ENCODE data around the gene ESR2. TPM values are rescaled to one million over a fixed set of nuclear protein-coding genes. Genes with fewer than 3 reads are reported as not detected.
A peak's percentile ranks its signal among the peaks of the same experiment; 100 is the strongest.
"Not testable (repeated sequence)": the region's sequence is repeated elsewhere in the genome, so short reads cannot be mapped to it uniquely, and the experiment has no call there.

The ESR2 gene
- total RNA-seq, 4 donors from 2014 or later: 0.51 TPM; not detected in 3

DNA sequence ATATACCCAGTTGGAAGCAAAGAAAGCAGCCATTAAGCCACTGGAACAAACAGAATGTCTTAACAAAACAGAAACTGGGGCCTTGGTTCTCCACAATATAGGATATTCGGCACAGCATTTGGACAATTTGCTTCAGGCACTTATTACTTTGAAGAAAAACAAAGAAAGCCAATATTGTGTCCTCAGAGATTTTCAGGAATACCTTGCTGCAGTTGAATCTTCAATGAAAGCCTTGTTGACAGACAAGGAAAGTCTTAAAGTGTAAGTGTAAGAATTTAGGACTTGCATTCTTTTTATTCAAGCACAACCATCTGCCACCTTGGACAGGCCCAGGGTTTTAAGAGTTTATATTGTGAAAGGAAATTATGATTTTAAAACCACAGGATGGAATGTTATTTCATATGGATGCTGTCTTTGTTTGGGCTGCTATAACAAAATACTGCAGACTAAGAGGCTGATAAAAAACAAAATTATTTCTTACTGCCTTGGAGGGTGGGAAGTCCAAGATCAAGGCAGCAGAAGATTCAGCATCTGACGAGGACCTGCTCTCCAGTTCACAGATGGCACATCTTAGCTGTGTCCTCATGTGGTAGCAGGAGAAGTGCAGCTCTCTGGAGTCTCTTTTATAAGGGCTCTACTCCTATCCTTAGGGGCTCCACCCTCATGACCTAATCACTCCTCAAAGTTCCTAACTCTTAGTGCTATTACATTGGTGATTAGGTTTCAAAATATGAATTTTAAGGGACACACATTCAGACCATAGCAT, 244.4 kb downstream of the ESR2 start:
- H3K4me3 ChIP-seq: no peak overlapping the region
- peaks cover 0 to 25% of the 10 kb centered on the region in 2 donors for H3K36me3 ChIP-seq
- ATAC-seq (no peak), DNase-seq (no peak)
- no peaks in the 10 kb centered on the region for H3K4me1 ChIP-seq
- no peak for TF ChIP-seq POLR2A (IDR thresholded peaks at IDR 0.05)
- TF ChIP-seq, protein P1, sequence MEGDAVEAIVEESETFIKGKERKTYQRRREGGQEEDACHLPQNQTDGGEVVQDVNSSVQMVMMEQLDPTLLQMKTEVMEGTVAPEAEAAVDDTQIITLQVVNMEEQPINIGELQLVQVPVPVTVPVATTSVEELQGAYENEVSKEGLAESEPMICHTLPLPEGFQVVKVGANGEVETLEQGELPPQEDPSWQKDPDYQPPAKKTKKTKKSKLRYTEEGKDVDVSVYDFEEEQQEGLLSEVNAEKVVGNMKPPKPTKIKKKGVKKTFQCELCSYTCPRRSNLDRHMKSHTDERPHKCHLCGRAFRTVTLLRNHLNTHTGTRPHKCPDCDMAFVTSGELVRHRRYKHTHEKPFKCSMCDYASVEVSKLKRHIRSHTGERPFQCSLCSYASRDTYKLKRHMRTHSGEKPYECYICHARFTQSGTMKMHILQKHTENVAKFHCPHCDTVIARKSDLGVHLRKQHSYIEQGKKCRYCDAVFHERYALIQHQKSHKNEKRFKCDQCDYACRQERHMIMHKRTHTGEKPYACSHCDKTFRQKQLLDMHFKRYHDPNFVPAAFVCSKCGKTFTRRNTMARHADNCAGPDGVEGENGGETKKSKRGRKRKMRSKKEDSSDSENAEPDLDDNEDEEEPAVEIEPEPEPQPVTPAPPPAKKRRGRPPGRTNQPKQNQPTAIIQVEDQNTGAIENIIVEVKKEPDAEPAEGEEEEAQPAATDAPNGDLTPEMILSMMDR (IDR thresholded peaks at IDR 0.05 in 4 of 5, conservative IDR thresholded peaks at IDR 0.05 in 1 of 5): no peak
- in situ Hi-C loops (cut with MboI; ENCODE audit: low sequenced_read_pairs in 4 of 4): loop anchor here in 3 of 4 donors (25.0 kb wide), 2 partner anchors 238 to 263 kb away; partner anchors contain the start of gene ESR2 (in 1 of the 3)
- no peak overlapping the region for H3K27ac ChIP-seq
- H3K27me3 ChIP-seq: no peaks in the 10 kb centered on the region
- no peaks in the 10 kb centered on the region for H3K9me3 ChIP-seq
- intact Hi-C loops (cut with DNase I; ENCODE audit: low total_unique reads): no loop called here

DNA sequence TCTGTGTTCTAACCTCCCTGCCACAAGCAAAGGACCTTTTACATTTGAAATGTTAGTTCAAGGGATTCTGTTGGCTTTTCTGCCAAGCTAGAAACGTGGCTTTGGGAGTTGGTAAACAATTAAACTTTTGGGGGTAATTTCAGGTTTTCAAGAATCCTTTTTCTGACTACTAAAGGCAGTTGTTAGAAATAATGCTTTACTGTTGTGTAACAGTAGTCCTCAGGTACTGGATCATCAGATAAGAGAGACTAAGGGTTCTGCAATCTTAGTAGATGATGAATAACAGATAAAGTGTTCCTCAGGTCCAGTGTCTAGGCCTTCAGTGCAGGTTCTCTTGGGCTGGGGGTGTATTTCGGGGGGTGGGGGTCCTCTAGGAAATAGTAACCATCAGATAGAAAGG, 249.1 kb downstream of the ESR2 start:
- Histone ChIP-seq H3K36me3 (peaks cover 0 to 8% of the 10 kb centered on the region in 2 donors), H3K27ac (no peak overlapping the region), H3K27me3 (no peaks in the 10 kb centered on the region), H3K4me3 (no peak overlapping the region), H3K9me3 (no peaks in the 10 kb centered on the region), H3K4me1 (no peaks in the 10 kb centered on the region)
- ATAC-seq (no peak), DNase-seq (no peak)
- in situ Hi-C loops (cut with MboI; ENCODE audit: low sequenced_read_pairs in 4 of 4) (loop anchor here in 3 of 4 donors (25.0 kb wide), 2 partner anchors 242 to 267 kb away; partner anchors contain the start of gene ESR2 (in 1 of the 3)), intact Hi-C loops (cut with DNase I; ENCODE audit: low total_unique reads) (no loop called here)
- TF ChIP-seq, protein P1 (IDR thresholded peaks at IDR 0.05 in 4 of 5, conservative IDR thresholded peaks at IDR 0.05 in 1 of 5): no peak
- TF ChIP-seq POLR2A (IDR thresholded peaks at IDR 0.05): no peak

GRCh38 chr14:64043296-64043695, 250.9 kb downstream of the ESR2 start:
- H3K4me3 ChIP-seq; H3K27ac ChIP-seq; H3K36me3 ChIP-seq; DNase-seq; H3K4me1 ChIP-seq; ATAC-seq; H3K27me3 ChIP-seq; intact Hi-C loops (cut with DNase I; ENCODE audit: low total_unique reads); H3K9me3 ChIP-seq: not testable (repeated sequence)
- in situ Hi-C loops (cut with MboI; ENCODE audit: low sequenced_read_pairs in 4 of 4): loop anchor here in 3 of 4 donors (25.0 kb wide), 2 partner anchors 244 to 269 kb away; partner anchors contain the start of gene ESR2 (in 1 of the 3)

DNA sequence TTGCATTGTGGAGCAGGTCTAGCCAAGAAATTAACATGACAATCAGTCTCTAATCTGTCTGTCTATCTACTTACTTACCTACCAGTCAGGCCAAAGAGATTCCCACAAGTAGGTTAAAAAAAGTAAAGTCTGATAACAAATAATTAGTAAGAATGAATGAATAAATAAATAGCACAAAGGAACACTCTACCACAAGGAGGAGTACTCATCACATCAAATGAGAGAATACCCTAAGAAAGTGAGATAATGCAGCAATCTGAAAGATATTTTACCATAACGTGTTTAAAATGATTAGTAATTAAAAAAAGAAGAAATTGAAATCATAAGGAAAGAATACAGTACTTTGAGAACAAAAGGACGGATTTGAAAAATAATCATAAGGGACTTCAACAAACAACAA, 254.1 kb downstream of the ESR2 start:
- DNase-seq: no peak
- no peaks in the 10 kb centered on the region for H3K4me1 ChIP-seq
- TF ChIP-seq POLR2A (IDR thresholded peaks at IDR 0.05): no peak
- TF ChIP-seq, protein P1 (IDR thresholded peaks at IDR 0.05 in 4 of 5, conservative IDR thresholded peaks at IDR 0.05 in 1 of 5): peak in 2 of 5 experiments; percentile 22
- ATAC-seq: no peak
- intact Hi-C loops (cut with DNase I; ENCODE audit: low total_unique reads) (no loop called here), in situ Hi-C loops (cut with MboI; ENCODE audit: low sequenced_read_pairs in 4 of 4) (loop anchor here in 3 of 4 donors (25.0 kb wide), 2 partner anchors 247 to 272 kb away; partner anchors contain the start of gene ESR2 (in 1 of the 3))
- H3K27ac ChIP-seq: no peak overlapping the region
- no peaks in the 10 kb centered on the region for H3K9me3 ChIP-seq
- peaks cover 0 to 10% of the 10 kb centered on the region in 2 donors for H3K36me3 ChIP-seq
- H3K27me3 ChIP-seq: no peaks in the 10 kb centered on the region
- no peak overlapping the region for H3K4me3 ChIP-seq

DNA sequence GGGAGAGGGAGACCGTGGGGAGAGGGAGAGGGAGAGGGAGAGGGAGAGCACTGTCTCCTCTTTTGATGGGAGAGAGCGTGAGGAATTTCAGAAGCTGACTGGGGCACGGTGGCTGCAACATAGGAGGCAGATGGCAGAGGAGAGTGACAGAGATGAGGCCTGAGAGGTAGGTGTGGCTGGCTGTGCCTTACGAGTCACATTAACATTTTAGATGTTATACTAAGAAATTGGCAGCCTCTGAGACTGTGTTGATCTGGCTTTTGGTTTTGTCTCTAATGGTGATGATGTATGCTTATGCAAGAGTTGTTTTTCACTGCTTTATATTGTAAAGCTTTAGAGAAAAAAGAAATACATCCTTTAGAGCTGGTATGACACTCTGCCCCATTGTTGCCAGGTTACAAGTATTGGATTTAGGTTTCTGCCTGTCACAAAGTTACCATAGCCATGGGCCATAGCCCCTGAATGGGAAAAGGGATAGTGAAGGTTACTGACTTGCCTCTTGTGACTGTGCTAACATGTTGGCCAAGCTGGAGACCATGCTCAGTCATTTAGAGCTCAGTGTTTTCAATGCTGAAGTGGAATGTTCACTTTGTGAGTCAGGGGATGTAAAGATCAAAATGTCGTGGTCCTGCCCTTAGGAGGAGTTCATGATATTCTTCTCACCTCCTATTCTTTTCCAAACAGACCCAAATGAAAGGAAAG, 255.2 kb downstream of the ESR2 start:
- no peak for DNase-seq
- no peaks in the 10 kb centered on the region for H3K9me3 ChIP-seq
- H3K27ac ChIP-seq: no peak overlapping the region
- ATAC-seq: no peak
- in situ Hi-C loops (cut with MboI; ENCODE audit: low sequenced_read_pairs in 4 of 4): loop anchor here in 3 of 4 donors (25.0 kb wide), 2 partner anchors 248 to 273 kb away; partner anchors contain the start of gene ESR2 (in 1 of the 3)
- TF ChIP-seq POLR2A (IDR thresholded peaks at IDR 0.05): no peak
- TF ChIP-seq, protein P1 (IDR thresholded peaks at IDR 0.05 in 4 of 5, conservative IDR thresholded peaks at IDR 0.05 in 1 of 5): no peak
- intact Hi-C loops (cut with DNase I; ENCODE audit: low total_unique reads): no loop called here
- peaks cover 0 to under 1% of the 10 kb centered on the region in 2 donors for H3K4me1 ChIP-seq
- H3K36me3 ChIP-seq: peaks cover 0 to 10% of the 10 kb centered on the region in 2 donors
- no peaks in the 10 kb centered on the region for H3K27me3 ChIP-seq
- H3K4me3 ChIP-seq: no peak overlapping the region

- intact Hi-C loops (cut with DNase I; ENCODE audit: low total_unique reads); H3K27ac ChIP-seq; H3K4me3 ChIP-seq; H3K9me3 ChIP-seq; H3K27me3 ChIP-seq; DNase-seq; ATAC-seq; H3K36me3 ChIP-seq; H3K4me1 ChIP-seq: not testable (repeated sequence)
- in situ Hi-C loops (cut with MboI; ENCODE audit: low sequenced_read_pairs in 4 of 4): loop anchor here in 3 of 4 donors (25.0 kb wide), 2 partner anchors 249 to 274 kb away; partner anchors contain the start of gene ESR2 (in 1 of the 3)
Measured at GRCh38 chr14:64037869-64038745, 256.1 kb downstream of the ESR2 start.
